AG09309 (cell line): ENCODE results near the gene SPINK8.

ENCODE experiments used
- DNase-seq: peaks from one replicate; pipeline ENCODE4 v3.0.0-alpha.2; 2010; ENCODE audit warnings: low read depth
- H3K4me3 ChIP-seq: 2 replicates; pipeline ENCODE4 v1.5.1; 2011; ENCODE audit warnings: mild to moderate bottlenecking, low read depth, low read length, moderate library complexity; ENCODE audit not compliant: control insufficient read depth
- CTCF ChIP-seq: IDR thresholded peaks from 2 replicates; pipeline ENCODE4 v1.5.1; 2011; ENCODE audit warnings: mild to moderate bottlenecking, low read depth, low read length, inconsistent platforms; ENCODE audit not compliant: insufficient read depth, control insufficient read depth; ENCODE audit errors: missing control alignments

The SPINK8 gene

GRCh38 chr3:48258530-48258929 is 74.9 kb downstream of the SPINK8 start:
- TF ChIP-seq CTCF = no peak
- DNase-seq = no peak
- H3K4me3 ChIP-seq = no peak overlapping the region
